HG02852 (cell line): ENCODE measurements around the gene FOXJ3.

Experiments used
- ATAC-seq: cut with Tn5 transposase; IDR thresholded peaks from one replicate; pipeline ENCODE4 v1.9.1; 2021; ENCODE audit warnings: mild to moderate bottlenecking, moderate library complexity; ENCODE audit not compliant: unreplicated experiment

Gene FOXJ3

GRCh38 chr1:42311897-42312296 is 23.1 kb downstream of the FOXJ3 start:
- no peak for ATAC-seq

- no peak for ATAC-seq
Measured at GRCh38 chr1:42311138-42311537, 23.9 kb downstream of the FOXJ3 start.

DNA sequence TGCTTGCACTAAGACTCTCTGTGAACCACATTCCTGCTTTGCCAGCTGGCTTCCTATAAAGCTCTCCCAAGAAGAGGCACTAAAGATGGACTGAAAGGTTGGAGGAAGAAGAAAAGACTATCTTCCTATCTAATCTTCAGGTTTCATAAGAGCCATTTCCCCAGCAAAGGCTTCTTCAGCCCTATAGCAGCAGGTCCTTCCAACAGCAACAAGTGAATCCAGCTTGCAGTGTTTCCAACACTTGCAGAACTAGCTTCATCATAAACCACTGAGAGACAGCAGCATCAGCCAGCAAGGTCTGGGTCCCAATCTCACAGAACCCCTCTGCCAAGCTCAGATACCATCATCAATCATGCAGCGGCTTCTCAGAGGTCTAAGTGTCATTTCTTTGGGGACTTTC is 28.1 kb downstream of the FOXJ3 start:
- ATAC-seq, result no peak

GRCh38 chr1:42305639-42306038 is 29.4 kb downstream of the FOXJ3 start:
- no peak for ATAC-seq

DNA sequence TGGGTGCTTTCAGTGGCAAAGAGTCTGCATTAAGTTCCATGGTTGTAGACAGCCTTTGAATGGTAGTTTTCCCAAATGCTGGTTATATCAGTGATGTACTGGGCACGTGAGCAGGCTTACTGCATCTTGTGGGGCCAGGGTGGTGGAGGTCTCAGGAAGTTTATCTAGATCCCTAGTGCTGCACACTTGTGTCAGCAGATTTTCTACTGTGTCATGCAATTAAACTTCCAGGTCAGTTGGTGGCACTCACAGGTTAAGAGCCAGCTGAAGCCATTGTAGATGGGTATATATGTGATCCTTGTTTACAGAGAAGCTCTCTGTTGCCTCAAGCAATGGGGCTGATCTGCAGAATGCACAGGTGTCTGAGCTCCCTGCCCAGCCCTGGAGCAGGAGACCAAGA is 33.0 kb downstream of the FOXJ3 start:
- ATAC-seq, result no peak

GRCh38 chr1:42298520-42298919 is 36.5 kb downstream of the FOXJ3 start:
- ATAC-seq, result no peak

DNA sequence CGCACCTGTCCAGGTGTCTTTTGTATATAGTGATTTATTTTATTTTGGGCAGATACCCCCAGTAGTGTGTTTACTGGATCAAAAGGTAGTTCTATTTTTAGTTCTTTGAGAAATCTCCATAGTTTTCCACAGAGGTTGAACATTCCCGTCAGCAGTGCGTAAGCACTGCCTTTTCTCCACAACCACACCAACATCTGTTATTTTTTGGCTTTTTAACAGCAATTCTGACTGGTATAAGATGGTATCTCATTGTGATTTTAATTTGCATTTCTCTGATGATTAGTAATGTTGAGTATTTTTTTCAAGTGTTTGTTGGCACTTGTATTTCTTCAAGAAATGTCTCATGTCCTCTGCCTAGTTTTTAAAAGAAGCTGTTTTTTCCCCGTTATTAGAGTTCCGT is 39.2 kb downstream of the FOXJ3 start:
- no peak for ATAC-seq

- ATAC-seq, result no peak
Measured at GRCh38 chr1:42290130-42290529, 44.9 kb downstream of the FOXJ3 start.

DNA sequence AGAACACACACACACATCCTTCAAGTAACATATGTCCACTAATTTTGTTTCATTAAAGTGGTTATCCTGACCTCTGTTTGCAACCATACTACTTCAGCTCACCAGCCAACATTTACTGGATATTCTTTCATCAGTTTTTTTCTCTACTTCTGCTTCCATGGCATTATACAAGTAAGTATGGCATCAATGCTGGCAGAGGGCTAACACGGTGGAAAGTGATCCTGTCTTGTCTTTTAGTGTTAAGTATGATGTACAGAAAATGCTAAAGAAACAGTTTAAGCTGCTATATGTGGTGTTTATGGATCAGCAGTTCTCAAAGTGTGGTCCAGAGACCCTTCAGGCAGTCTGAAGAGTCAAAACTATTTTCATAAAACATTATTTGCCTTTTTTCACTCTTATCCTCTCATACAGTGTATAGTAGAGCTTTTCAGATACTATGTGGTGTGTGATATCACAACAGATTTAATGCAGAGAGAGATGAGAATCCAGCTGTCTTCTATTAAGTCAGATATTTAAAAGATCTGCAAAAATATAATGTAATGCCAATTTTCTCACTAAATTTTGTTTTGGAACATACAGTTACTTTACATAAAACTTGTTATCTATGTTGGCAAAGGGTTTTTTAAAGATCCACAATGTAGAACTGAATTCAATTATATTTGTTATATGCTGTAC is 46.6 kb downstream of the FOXJ3 start:
- no peak for ATAC-seq

GRCh38 chr1:42282867-42283583 is 52.0 kb downstream of the FOXJ3 start:
- no peak for ATAC-seq

DNA sequence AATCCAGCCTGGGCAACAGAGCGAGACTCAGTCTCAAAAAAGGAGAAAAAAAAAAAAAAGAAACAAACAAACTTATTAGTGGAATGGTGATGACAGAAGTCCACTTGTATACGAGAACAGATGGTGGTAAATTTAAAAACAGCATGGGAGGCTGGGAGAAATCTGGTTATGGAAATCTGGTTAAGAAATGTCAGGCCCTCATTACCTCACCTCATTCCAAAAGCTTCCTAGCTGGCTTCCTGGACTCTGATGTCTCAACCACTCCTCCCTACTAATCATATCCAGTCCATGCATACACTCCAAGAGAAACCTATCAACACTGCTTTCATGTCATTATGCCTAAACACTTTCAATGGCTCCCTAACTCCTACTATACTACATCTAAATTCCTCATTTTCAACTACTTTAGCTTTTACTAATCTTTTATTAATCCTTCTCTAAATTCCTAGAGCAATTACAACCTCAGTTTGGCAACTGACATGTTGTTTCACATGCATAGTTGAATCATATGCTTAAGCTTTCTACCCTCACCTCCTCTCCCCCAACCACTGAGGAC is 52.9 kb downstream of the FOXJ3 start:
- no peak for ATAC-seq

DNA sequence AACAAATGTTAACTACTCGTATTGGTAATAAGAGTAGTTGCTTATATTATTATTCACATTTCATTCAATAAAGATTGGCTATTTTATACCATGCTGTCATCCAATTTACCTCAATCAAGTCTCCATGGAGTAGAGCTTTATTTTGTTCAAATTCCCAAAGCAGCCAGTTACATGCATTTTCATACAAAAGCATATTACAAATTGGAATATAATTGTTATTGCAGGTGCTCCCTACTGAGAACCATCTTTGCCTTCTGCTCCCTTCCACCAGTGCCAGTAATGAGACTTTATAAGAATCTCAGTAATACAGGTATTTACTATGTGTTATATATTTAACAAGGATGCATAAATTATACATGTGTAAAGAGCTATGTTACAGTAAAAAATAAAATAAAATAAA is 54.2 kb downstream of the FOXJ3 start:
- ATAC-seq, result no peak

GRCh38 chr1:42279055-42279454 is 56.0 kb downstream of the FOXJ3 start:
- no peak for ATAC-seq

GRCh38 chr1:42272920-42273319 is 62.1 kb downstream of the FOXJ3 start:
- ATAC-seq, result no peak

- no peak for ATAC-seq
Measured at GRCh38 chr1:42267904-42268303, 67.1 kb downstream of the FOXJ3 start.

GRCh38 chr1:42266253-42267135 is 68.5 kb downstream of the FOXJ3 start:
- no peak for ATAC-seq

- no peak for ATAC-seq
Measured at GRCh38 chr1:42264511-42265190, 70.4 kb downstream of the FOXJ3 start.

DNA sequence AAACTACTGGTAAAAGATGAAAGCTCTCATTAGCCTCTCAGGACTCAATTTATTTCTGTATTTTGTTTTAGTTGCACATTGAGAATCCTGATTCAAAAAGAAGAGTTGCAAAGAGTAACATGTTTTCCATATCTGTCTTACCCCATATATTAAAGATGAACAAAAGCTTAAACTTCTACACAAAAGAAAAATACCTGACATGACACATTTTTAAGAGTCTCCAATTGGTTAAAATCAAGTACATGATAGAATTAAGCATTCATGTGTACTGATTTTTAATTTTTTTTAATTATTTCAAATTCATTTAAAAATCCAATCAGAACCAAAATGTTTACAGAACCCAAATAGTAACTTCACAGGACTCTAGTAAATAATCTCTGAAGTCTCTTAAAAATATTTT is 72.0 kb downstream of the FOXJ3 start:
- ATAC-seq, result no peak

- ATAC-seq, result no peak
Measured at GRCh38 chr1:42260376-42261070, 74.5 kb downstream of the FOXJ3 start.

- ATAC-seq, result no peak
Measured at GRCh38 chr1:42259739-42260064, 75.3 kb downstream of the FOXJ3 start.
